ENCODE results near the gene NAT8L. TPM values are rescaled to one million over a fixed set of nuclear protein-coding genes. Genes with fewer than 3 reads are reported as not detected.

NAT8L gene
- total RNA-seq, result 0.11 and 0.12 TPM in 2 replicates
- polyA plus RNA-seq, result 0.10 and 0.11 TPM in 2 replicates
- polyA plus RNA-seq (2011; cell fraction: cytosol; rRNA removed), result 0.04 and 0.06 TPM in 2 replicates
- 0.09 and 0.11 TPM in 2 replicates for polyA plus RNA-seq (2011; cell fraction: nucleus; rRNA removed)
- polyA plus RNA-seq (2012), result 0.08 and 0.15 TPM in 2 replicates
- 1.1 and 2.4 TPM in 2 replicates for polyA minus RNA-seq
- polyA minus RNA-seq (2011; cell fraction: cytosol; rRNA and poly(A)+ RNA removed), result 2.5 TPM
- polyA minus RNA-seq (2011; cell fraction: nucleus; rRNA and poly(A)+ RNA removed), result 0.05 TPM in 1 of 2 replicates, not detected in the other
- Bru-seq, nascent RNA, result not detected
- BruChase-seq, experiment 1, labeled RNA remaining after a 6-hour chase, result percentile 15 among the genes with signal in this experiment
- BruChase-seq, experiment 2, labeled RNA remaining after a 2-hour chase, result percentile 9 among the genes with signal in this experiment
- long read RNA-seq, result 0 reads

- TF ChIP-seq GATA2 (IDR thresholded peaks at IDR 0.05; ENCODE audit: insufficient read depth, insufficient read length, low read depth, low read length), result no peak
- peak; percentile 5 for TF ChIP-seq EZH2 (IDR thresholded peaks at IDR 0.05; ENCODE audit: borderline replicate concordance, low read depth, low read length, severe bottlenecking)
- Histone ChIP-seq H4K20me1 (replicated peaks; ENCODE audit: control insufficient read depth, extremely low read depth, insufficient read depth, low read length) (no peaks in the 10 kb centered on the region), H3K9me3 (replicated peaks; ENCODE audit: control insufficient read depth, insufficient read depth, low read length) (no peaks in the 10 kb centered on the region), H2AFZ (ENCODE audit: low read depth, low read length) (peak within 1 kb of the TSS; percentile 59), H3K36me3 (ENCODE audit: control insufficient read depth in 2 of 2, extremely low read depth in 1 of 2, insufficient read depth in 2 of 2, low read length in 2 of 2) (no peaks in the 10 kb centered on the region), H3K27ac (ENCODE audit: insufficient read depth, low read depth, low read length) (no peak within 1 kb of the TSS), H3K9me1 (replicated peaks; ENCODE audit: control insufficient read depth, extremely low read depth, insufficient read depth, low read length) (no peaks in the 10 kb centered on the region), H3K79me2 (ENCODE audit: control insufficient read depth, insufficient read depth, low read length) (no peaks in the 10 kb centered on the region), H3K4me3 (replicated peaks in 1 of 3; ENCODE audit: insufficient read depth in 1 of 3, low read depth in 1 of 3, low read length in 3 of 3) (peak within 1 kb of the TSS in 1 of 3 experiments; percentile 31), H3K4me1 (ENCODE audit: control insufficient read depth, extremely low read depth, insufficient read depth, low read length) (no peaks in the 10 kb centered on the region), H3K4me2 (ENCODE audit: insufficient read depth, low read length) (no peak within 1 kb of the TSS), H3K27me3 (ENCODE audit: control insufficient read depth in 2 of 2, insufficient read depth in 2 of 2, low read length in 2 of 2) (peaks cover 25 to 39% of the 10 kb centered on the region in 2 experiments), H3K9ac (replicated peaks; ENCODE audit: extremely low read depth, insufficient read depth, low read length) (no peak within 1 kb of the TSS)
- FAIRE-seq (no peak), DNase-seq (ENCODE audit: low read depth, low spot score) (no peak)
- POLR2A ChIA-PET, result no interaction called here
- BruUV-seq (replicated peaks), result no TSS peak
- dilution Hi-C loops (cut with MboI; ENCODE audit: extremely low pct_ligation_motif_present, low sequenced_read_pairs), result no loop called here
- CTCF ChIA-PET, result no interaction called here
- intact Hi-C loops (cut with micrococcal nuclease), result no loop called here
Observed at GRCh38 chr4:2059046-2059725, at the start of gene NAT8L. Gene NAT8L (plus strand): TSS chr4:2059327. CDS start chr4:2059512, 185 bp downstream.

- H2AFZ ChIP-seq (ENCODE audit: low read depth, low read length), result peak overlapping the region; percentile 70
- H3K4me2 ChIP-seq (ENCODE audit: insufficient read depth, low read length), result peak overlapping the region; percentile 88
- intact Hi-C loops (cut with micrococcal nuclease), result loop anchor here (2.0 kb wide), 1 partner anchor 31 kb away; a partner anchor contains a TSS
- no peak for FAIRE-seq
- no TSS peak for BruUV-seq (replicated peaks)
- peak overlapping the region; percentile 1 to 96 (median 44) for H3K4me3 ChIP-seq (replicated peaks in 1 of 3; ENCODE audit: insufficient read depth in 1 of 3, low read depth in 1 of 3, low read length in 3 of 3)
- H3K9me1 ChIP-seq (replicated peaks; ENCODE audit: control insufficient read depth, extremely low read depth, insufficient read depth, low read length), result no peaks in the 10 kb centered on the region
- TF ChIP-seq CTCF (IDR thresholded peaks at IDR 0.05; ENCODE audit: extremely low read depth in 1 of 2, insufficient read depth in 1 of 2, low read depth in 1 of 2, low read length in 2 of 2) (peak; percentile 22 to 48), JUN (IDR thresholded peaks at IDR 0.05; ENCODE audit: borderline replicate concordance, insufficient read depth, insufficient read length, low read depth) (no peak)
- H3K79me2 ChIP-seq (ENCODE audit: control insufficient read depth, insufficient read depth, low read length), result peaks cover 31% of the 10 kb centered on the region
- H3K27me3 ChIP-seq (ENCODE audit: control insufficient read depth in 2 of 2, insufficient read depth in 2 of 2, low read length in 2 of 2), result no peaks in the 10 kb centered on the region
- peak overlapping the region; percentile 88 for H3K27ac ChIP-seq (ENCODE audit: insufficient read depth, low read depth, low read length)
- H3K9ac ChIP-seq (replicated peaks; ENCODE audit: extremely low read depth, insufficient read depth, low read length), result peak overlapping the region; percentile 89
- ChIA-PET POLR2A (interaction anchor here (0.7 kb wide), 1 partner anchor 180 kb away, joined by 3 read pairs; no protein-coding TSS in a partner anchor), CTCF (interaction anchor here (0.6 to 1.8 kb wide), 5 partner anchors 8 to 210 kb away, joined by 3 to 7 read pairs (median 4); a partner anchor contains a TSS)
- H4K20me1 ChIP-seq (replicated peaks; ENCODE audit: control insufficient read depth, extremely low read depth, insufficient read depth, low read length), result no peaks in the 10 kb centered on the region
- DNase-seq (ENCODE audit: low read depth, low spot score), result peak; percentile 78
- H3K9me3 ChIP-seq (replicated peaks; ENCODE audit: control insufficient read depth, insufficient read depth, low read length), result no peaks in the 10 kb centered on the region
- peaks cover 0 to 3% of the 10 kb centered on the region in 2 experiments for H3K36me3 ChIP-seq (ENCODE audit: control insufficient read depth in 2 of 2, extremely low read depth in 1 of 2, insufficient read depth in 2 of 2, low read length in 2 of 2)
- peaks cover 16% of the 10 kb centered on the region for H3K4me1 ChIP-seq (ENCODE audit: control insufficient read depth, extremely low read depth, insufficient read depth, low read length)
- dilution Hi-C loops (cut with MboI; ENCODE audit: extremely low pct_ligation_motif_present, low sequenced_read_pairs), result no loop called here
Observed at GRCh38 chr4:2009651-2010233, 49.4 kb upstream of the NAT8L start.

Measured in endothelial cell of umbilical vein (primary cell).